HG03439 (cell line): ENCODE results near the gene DOCK2.

ENCODE experiments used
- ATAC-seq: cut with Tn5 transposase; IDR thresholded peaks from one replicate; pipeline ENCODE4 v1.9.1; 2021; ENCODE audit warnings: mild to moderate bottlenecking, moderate library complexity; ENCODE audit not compliant: unreplicated experiment

Gene DOCK2

GRCh38 chr5:169970911-169971765 lies 334.1 kb downstream of the DOCK2 start:
- no peak for ATAC-seq

GRCh38 chr5:169971780-169972179 lies 334.7 kb downstream of the DOCK2 start:
- ATAC-seq: no peak

GRCh38 chr5:169973056-169973455 lies 336.0 kb downstream of the DOCK2 start:
- no peak for ATAC-seq

GRCh38 chr5:169974121-169974770 lies 337.2 kb downstream of the DOCK2 start:
- ATAC-seq: no peak

- no peak for ATAC-seq
Observed at GRCh38 chr5:169978714-169979113, 341.6 kb downstream of the DOCK2 start.

- ATAC-seq: no peak
Observed at GRCh38 chr5:169979871-169980270, 342.8 kb downstream of the DOCK2 start.

GRCh38 chr5:169980418-169981053 lies 343.5 kb downstream of the DOCK2 start, which contains the start of gene INSYN2B:
Gene INSYN2B, minus strand, starts transcription at chr5:169980495. Its CDS starts 96,597 bp downstream, at chr5:169883898.
- no peak for ATAC-seq

GRCh38 chr5:169988206-169988605 lies 351.1 kb downstream of the DOCK2 start:
- ATAC-seq: no peak

- no peak for ATAC-seq
Observed at GRCh38 chr5:169988947-169989346, 351.9 kb downstream of the DOCK2 start.

GRCh38 chr5:169989365-169989764 lies 352.3 kb downstream of the DOCK2 start:
- ATAC-seq: no peak

GRCh38 chr5:169991115-169991869 lies 354.2 kb downstream of the DOCK2 start:
- no peak for ATAC-seq

GRCh38 chr5:169992789-169993484 lies 355.9 kb downstream of the DOCK2 start:
- no peak for ATAC-seq

- ATAC-seq: no peak
Observed at GRCh38 chr5:169993485-169993790, 356.4 kb downstream of the DOCK2 start.

- no peak for ATAC-seq
Observed at GRCh38 chr5:169997798-169998197, 360.7 kb downstream of the DOCK2 start.

- ATAC-seq: no peak
Observed at GRCh38 chr5:169999621-170000020, 362.5 kb downstream of the DOCK2 start.

GRCh38 chr5:170000155-170000554 lies 363.1 kb downstream of the DOCK2 start:
- no peak for ATAC-seq

GRCh38 chr5:170006021-170006420 lies 368.9 kb downstream of the DOCK2 start:
- ATAC-seq: no peak

GRCh38 chr5:170008376-170008775 lies 371.3 kb downstream of the DOCK2 start:
- ATAC-seq: no peak

- ATAC-seq: no peak
Observed at GRCh38 chr5:170010595-170010994, 373.5 kb downstream of the DOCK2 start.

GRCh38 chr5:170011751-170012150 lies 374.7 kb downstream of the DOCK2 start:
- no peak for ATAC-seq

GRCh38 chr5:170012622-170013021 lies 375.5 kb downstream of the DOCK2 start:
- ATAC-seq: no peak
